ENCODE measurements around the gene TMEM181.

TMEM181 gene

GRCh38 chr6:158557927-158558326, 2.0 kb upstream of the TMEM181 start:
- Histone ChIP-seq H2AFZ (ENCODE audit: low read length) (no peak overlapping the region), H3K4me2 (ENCODE audit: low read depth, low read length) (no peak overlapping the region), H3F3A (ENCODE audit: insufficient read depth, low read length) (no peaks in the 10 kb centered on the region), H3K9me3 (replicated peaks; ENCODE audit: insufficient read depth, low read length) (no peaks in the 10 kb centered on the region), H3K79me2 (ENCODE audit: low read length) (peaks cover 7% of the 10 kb centered on the region), H3K27ac (ENCODE audit: low read length) (no peak overlapping the region), H3K4me3 (ENCODE audit: low read length) (no peak overlapping the region), H3K9ac (ENCODE audit: low read length) (no peak overlapping the region), H3K36me3 (replicated peaks; ENCODE audit: insufficient read depth, low read length) (no peaks in the 10 kb centered on the region), H4K20me1 (ENCODE audit: insufficient read depth, low read length) (no peaks in the 10 kb centered on the region), H3K27me3 (replicated peaks; ENCODE audit: insufficient read depth, low read length) (peaks cover 19% of the 10 kb centered on the region), H3K4me1 (ENCODE audit: low read length) (no peaks in the 10 kb centered on the region), H3K9me2 (replicated peaks; ENCODE audit: insufficient read depth, low read length) (no peaks in the 10 kb centered on the region)
- no peak for DNase-seq
- TF ChIP-seq CTCF (IDR thresholded peaks at IDR 0.05; ENCODE audit: low read length) (no peak), EZH2phosphoT487 (IDR thresholded peaks at IDR 0.05; ENCODE audit: low read length) (no peak), EZH2 (optimal IDR thresholded peaks at IDR 0.05; ENCODE audit: low read depth, low read length) (no peak)

GRCh38 chr6:158558415-158559306, 1.2 kb upstream of the TMEM181 start:
- H3F3A ChIP-seq (ENCODE audit: insufficient read depth, low read length) = no peaks in the 10 kb centered on the region
- H2AFZ ChIP-seq (ENCODE audit: low read length) = no peak overlapping the region
- TF ChIP-seq CTCF (IDR thresholded peaks at IDR 0.05; ENCODE audit: low read length) = no peak
- TF ChIP-seq EZH2phosphoT487 (IDR thresholded peaks at IDR 0.05; ENCODE audit: low read length) = no peak
- no peak for TF ChIP-seq EZH2 (optimal IDR thresholded peaks at IDR 0.05; ENCODE audit: low read depth, low read length)
- H3K4me2 ChIP-seq (ENCODE audit: low read depth, low read length) = no peak overlapping the region
- no peaks in the 10 kb centered on the region for H4K20me1 ChIP-seq (ENCODE audit: insufficient read depth, low read length)
- no peak overlapping the region for H3K27ac ChIP-seq (ENCODE audit: low read length)
- no peaks in the 10 kb centered on the region for H3K36me3 ChIP-seq (replicated peaks; ENCODE audit: insufficient read depth, low read length)
- H3K4me1 ChIP-seq (ENCODE audit: low read length) = no peaks in the 10 kb centered on the region
- H3K79me2 ChIP-seq (ENCODE audit: low read length) = peaks cover 7% of the 10 kb centered on the region
- H3K9me3 ChIP-seq (replicated peaks; ENCODE audit: insufficient read depth, low read length) = no peaks in the 10 kb centered on the region
- H3K4me3 ChIP-seq (ENCODE audit: low read length) = no peak overlapping the region
- H3K9me2 ChIP-seq (replicated peaks; ENCODE audit: insufficient read depth, low read length) = no peaks in the 10 kb centered on the region
- peaks cover 19% of the 10 kb centered on the region for H3K27me3 ChIP-seq (replicated peaks; ENCODE audit: insufficient read depth, low read length)
- H3K9ac ChIP-seq (ENCODE audit: low read length) = no peak overlapping the region
- no peak for DNase-seq

GRCh38 chr6:158559338-158559894, 475 bp upstream of the TMEM181 start:
- Histone ChIP-seq H3K9me3 (replicated peaks; ENCODE audit: insufficient read depth, low read length) (no peaks in the 10 kb centered on the region), H3K4me3 (ENCODE audit: low read length) (peak overlapping the region; percentile 58), H3K4me2 (ENCODE audit: low read depth, low read length) (peak overlapping the region; percentile 63), H2AFZ (ENCODE audit: low read length) (peak overlapping the region; percentile 87), H3K4me1 (ENCODE audit: low read length) (no peaks in the 10 kb centered on the region), H3K9ac (ENCODE audit: low read length) (peak overlapping the region; percentile 43; the same call in 1 of the 2 replicates), H3K27ac (ENCODE audit: low read length) (no peak overlapping the region), H3F3A (ENCODE audit: insufficient read depth, low read length) (no peaks in the 10 kb centered on the region), H3K27me3 (replicated peaks; ENCODE audit: insufficient read depth, low read length) (peaks cover 18% of the 10 kb centered on the region), H3K36me3 (replicated peaks; ENCODE audit: insufficient read depth, low read length) (no peaks in the 10 kb centered on the region), H4K20me1 (ENCODE audit: insufficient read depth, low read length) (no peaks in the 10 kb centered on the region), H3K79me2 (ENCODE audit: low read length) (peaks cover 7% of the 10 kb centered on the region), H3K9me2 (replicated peaks; ENCODE audit: insufficient read depth, low read length) (no peaks in the 10 kb centered on the region)
- no peak for DNase-seq
- no peak for TF ChIP-seq EZH2phosphoT487 (IDR thresholded peaks at IDR 0.05; ENCODE audit: low read length)
- no peak for TF ChIP-seq CTCF (IDR thresholded peaks at IDR 0.05; ENCODE audit: low read length)
- TF ChIP-seq EZH2 (optimal IDR thresholded peaks at IDR 0.05; ENCODE audit: low read depth, low read length) = no peak

Data from MM.1S (cell line).